Stimulated activated naive CD8-positive, alpha-beta T cell treated with anti-CD3 and anti-CD28 coated beads, Interleukin-15, amount 100 ng/mL, for 72 hours (primary cell): Measurements from ENCODE around the gene MACROH2A1.

ENCODE experiments used
- ATAC-seq: fragments of 150-1000 bp; cut with Tn5 transposase; 2 replicates; pipeline ENCODE4 v1.10.0; 2021; ENCODE audit warnings: mild to moderate bottlenecking, moderate library complexity
- DNase-seq, 2 donors: peaks; one replicate each; pipeline ENCODE4 v3.0.0; 2021 to 2022
- H3K27ac Mint-ChIP-seq, 2 donors: one replicate each; pipeline ENCODE4 v1.8.0; 2022; ENCODE audit warnings: mild to moderate bottlenecking in 2 of 2, mixed read lengths in 2 of 2, moderate library complexity in 2 of 2
- H3K27me3 Mint-ChIP-seq: one replicate; pipeline ENCODE4 v1.8.0; 2022; ENCODE audit warnings: mixed read lengths
- H3K4me1 Mint-ChIP-seq: one replicate; pipeline ENCODE4 v1.8.0; 2022; ENCODE audit warnings: mild to moderate bottlenecking, mixed read lengths
- H3K4me3 Mint-ChIP-seq, 2 donors: one replicate each; pipeline ENCODE4 v1.8.0; 2022; ENCODE audit warnings: mild to moderate bottlenecking in 2 of 2, mixed read lengths in 2 of 2, moderate library complexity in 1 of 2
- H3K9me3 Mint-ChIP-seq, 2 donors: one replicate each; pipeline ENCODE4 v1.8.0; 2022; ENCODE audit warnings: mixed read lengths in 2 of 2

MACROH2A1 gene

GRCh38 chr5:135303582-135304173, 95.4 kb downstream of the MACROH2A1 start:
- H3K9me3 Mint-ChIP-seq = no peaks in the 10 kb centered on the region
- peaks cover 7% of the 10 kb centered on the region for H3K4me1 Mint-ChIP-seq
- no peak overlapping the region for H3K27ac Mint-ChIP-seq
- no peak overlapping the region for H3K4me3 Mint-ChIP-seq
- DNase-seq (no peak), ATAC-seq (no peak)
- peaks cover 34% of the 10 kb centered on the region for H3K27me3 Mint-ChIP-seq

DNA sequence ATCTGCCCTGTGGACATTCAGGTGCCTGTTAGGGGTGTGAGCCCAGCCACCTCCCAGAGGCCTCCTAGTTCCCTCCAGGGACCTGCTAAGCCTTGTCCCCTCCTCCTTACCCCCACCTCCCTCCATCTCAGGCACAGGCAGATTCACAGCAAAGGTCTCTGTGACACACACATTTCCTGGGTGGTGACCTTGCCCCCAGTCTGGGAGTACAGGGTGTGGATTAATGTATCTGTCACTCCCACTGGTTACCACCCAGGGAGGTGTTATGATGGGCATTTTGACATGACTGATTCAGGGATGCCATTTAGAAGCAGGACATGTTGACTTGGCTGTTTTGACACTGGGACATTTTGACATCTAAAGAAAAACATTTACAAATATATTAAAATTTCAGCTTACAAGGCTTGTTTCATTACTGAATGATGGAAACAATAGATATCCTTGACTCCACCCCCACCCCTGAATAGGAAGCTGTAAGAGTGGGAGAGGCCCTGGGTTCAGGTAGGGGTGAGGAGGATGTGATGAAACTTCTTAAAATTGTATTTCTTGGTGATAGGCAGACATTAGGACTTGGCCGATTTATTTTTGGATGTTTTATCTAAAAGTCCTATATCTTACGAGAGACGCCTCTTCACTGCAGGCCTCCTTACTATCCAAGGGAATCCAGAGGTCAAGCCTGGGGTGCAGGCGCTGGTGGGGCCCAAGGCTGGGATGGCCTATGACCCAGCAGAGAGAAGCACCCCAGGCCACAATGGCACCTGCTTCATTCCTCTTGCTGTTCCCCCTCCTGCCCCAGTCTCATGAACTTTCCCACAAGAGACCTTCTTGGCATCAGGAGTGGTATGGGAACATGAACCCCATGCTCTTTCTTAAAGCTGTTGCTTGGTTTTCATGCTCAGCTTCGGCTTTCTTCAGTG, 101.9 kb downstream of the MACROH2A1 start:
- Mint-ChIP-seq H3K9me3 (no peaks in the 10 kb centered on the region), H3K27me3 (peaks cover 20% of the 10 kb centered on the region), H3K4me1 (no peaks in the 10 kb centered on the region), H3K4me3 (no peak overlapping the region), H3K27ac (no peak overlapping the region)
- no peak for DNase-seq
- ATAC-seq = no peak

DNA sequence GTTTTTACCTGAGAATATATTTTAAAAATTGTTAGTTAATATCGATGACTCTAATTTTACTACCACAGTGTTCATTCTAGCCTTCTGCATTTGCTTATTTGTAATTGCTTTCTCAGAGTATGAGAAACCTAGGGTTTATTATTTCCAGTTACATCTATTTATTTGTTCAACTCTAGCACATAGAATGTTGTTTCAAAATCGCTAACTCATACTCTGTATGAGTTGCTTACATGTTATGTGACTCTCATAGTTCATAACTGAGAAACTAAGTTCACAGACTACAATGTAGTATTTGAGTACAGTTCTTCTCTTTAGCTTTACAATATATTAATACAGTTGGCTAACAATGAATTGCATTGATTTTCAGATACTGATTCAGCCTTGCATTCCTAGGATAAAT, 103.2 kb downstream of the MACROH2A1 start:
- Mint-ChIP-seq H3K27me3 (peaks cover 20% of the 10 kb centered on the region), H3K27ac (no peak overlapping the region)
- DNase-seq = no peak

GRCh38 chr5:135294793-135295192, 104.2 kb downstream of the MACROH2A1 start:
- Mint-ChIP-seq H3K4me1 (no peaks in the 10 kb centered on the region), H3K9me3 (no peaks in the 10 kb centered on the region), H3K27ac (no peak overlapping the region), H3K27me3 (peaks cover 20% of the 10 kb centered on the region), H3K4me3 (no peak overlapping the region)
- ATAC-seq (no peak), DNase-seq (no peak)

More for the DNA sequence above, 103.2 kb downstream of the MACROH2A1 start:
- no peak for ATAC-seq
- H3K4me3 Mint-ChIP-seq = no peak overlapping the region
- H3K9me3 Mint-ChIP-seq = no peaks in the 10 kb centered on the region
- no peaks in the 10 kb centered on the region for H3K4me1 Mint-ChIP-seq

GRCh38 chr5:135289651-135290050, 109.4 kb downstream of the MACROH2A1 start:
- ATAC-seq (no peak), DNase-seq (no peak)
- Mint-ChIP-seq H3K4me3 (no peak overlapping the region), H3K27ac (no peak overlapping the region), H3K4me1 (no peaks in the 10 kb centered on the region), H3K27me3 (peaks cover 18% of the 10 kb centered on the region), H3K9me3 (peaks cover 0 to 9% of the 10 kb centered on the region in 2 donors)

GRCh38 chr5:135287551-135287950, 111.5 kb downstream of the MACROH2A1 start:
- peaks cover 0 to 9% of the 10 kb centered on the region in 2 donors for H3K9me3 Mint-ChIP-seq
- ATAC-seq (no peak), DNase-seq (no peak)
- H3K27me3 Mint-ChIP-seq = peaks cover 37% of the 10 kb centered on the region
- no peak overlapping the region for H3K4me3 Mint-ChIP-seq
- H3K27ac Mint-ChIP-seq = no peak overlapping the region
- H3K4me1 Mint-ChIP-seq = no peaks in the 10 kb centered on the region
